GM19372 (cell line): ENCODE measurements around the gene TNFRSF12A.
"Not testable (repeated sequence)": the region's sequence is repeated elsewhere in the genome, so short reads cannot be mapped to it uniquely, and the experiment has no call there.

Source experiments
- ATAC-seq: cut with Tn5 transposase; IDR thresholded peaks from one replicate; pipeline ENCODE4 v1.9.1; 2021; ENCODE audit warnings: mild to moderate bottlenecking, low read depth, moderate library complexity; ENCODE audit not compliant: unreplicated experiment

TNFRSF12A gene

GRCh38 chr16:3045758-3046640 is 25.8 kb downstream of the TNFRSF12A start, which contains the start of gene MMP25:
TSS of gene MMP25 (plus strand) at chr16:3046561. CDS start at chr16:3046918, 357 bp downstream.
- no peak for ATAC-seq

DNA sequence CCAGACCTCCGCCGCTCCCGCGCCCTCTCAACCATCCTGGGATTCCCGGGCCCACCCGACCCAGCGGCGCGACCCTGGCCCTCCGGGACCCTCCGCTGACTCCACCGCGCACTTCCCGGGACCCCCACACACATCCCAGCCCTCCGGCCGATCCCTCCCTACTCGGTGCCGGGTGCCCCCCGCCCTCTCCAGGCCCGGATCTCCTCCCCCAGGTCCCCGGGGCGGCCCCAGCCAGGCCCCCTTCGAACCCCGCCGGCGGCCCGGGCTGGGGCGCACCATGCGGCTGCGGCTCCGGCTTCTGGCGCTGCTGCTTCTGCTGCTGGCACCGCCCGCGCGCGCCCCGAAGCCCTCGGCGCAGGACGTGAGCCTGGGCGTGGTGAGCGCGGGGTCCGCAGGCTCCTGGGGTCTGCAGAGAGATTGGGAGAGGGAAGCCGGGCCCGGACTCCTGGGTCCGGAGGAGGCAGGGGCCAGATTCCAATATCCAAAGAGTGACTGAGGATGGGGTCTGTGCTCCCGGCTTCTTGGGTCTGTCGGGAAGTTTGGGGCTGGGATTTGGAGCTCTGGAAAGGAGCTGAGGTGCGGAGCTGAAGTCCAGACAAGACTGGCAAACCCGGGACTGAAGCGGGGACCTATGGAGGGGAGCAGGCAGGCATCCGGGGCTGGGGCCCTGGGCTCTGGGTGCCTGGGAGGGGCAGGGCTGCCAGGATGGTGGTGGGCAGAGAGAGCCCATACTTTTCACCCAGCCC is 26.6 kb downstream of the TNFRSF12A start:
- ATAC-seq: no peak

GRCh38 chr16:3047387-3047720 is 27.2 kb downstream of the TNFRSF12A start:
- no peak for ATAC-seq

- ATAC-seq: no peak
Measured at GRCh38 chr16:3049921-3050481, 29.8 kb downstream of the TNFRSF12A start.

DNA sequence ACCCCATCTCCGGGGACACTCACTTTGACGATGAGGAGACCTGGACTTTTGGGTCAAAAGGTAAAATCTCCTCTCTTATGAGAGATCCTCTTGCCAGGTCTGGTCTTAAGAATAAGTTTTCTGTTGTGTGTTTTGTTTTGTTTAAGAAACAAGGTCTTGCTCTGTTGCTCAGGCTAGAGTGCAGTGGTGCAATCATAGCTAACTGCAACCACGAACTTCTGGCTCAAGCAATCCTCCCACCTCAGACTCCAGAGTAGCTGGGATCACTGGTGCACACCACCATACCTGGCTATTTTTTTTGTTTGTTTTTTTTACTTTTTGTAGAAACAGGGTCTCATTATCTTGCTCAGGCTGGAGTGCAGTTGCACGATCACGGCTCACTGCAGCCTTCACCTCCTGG is 30.3 kb downstream of the TNFRSF12A start:
- no peak for ATAC-seq

DNA sequence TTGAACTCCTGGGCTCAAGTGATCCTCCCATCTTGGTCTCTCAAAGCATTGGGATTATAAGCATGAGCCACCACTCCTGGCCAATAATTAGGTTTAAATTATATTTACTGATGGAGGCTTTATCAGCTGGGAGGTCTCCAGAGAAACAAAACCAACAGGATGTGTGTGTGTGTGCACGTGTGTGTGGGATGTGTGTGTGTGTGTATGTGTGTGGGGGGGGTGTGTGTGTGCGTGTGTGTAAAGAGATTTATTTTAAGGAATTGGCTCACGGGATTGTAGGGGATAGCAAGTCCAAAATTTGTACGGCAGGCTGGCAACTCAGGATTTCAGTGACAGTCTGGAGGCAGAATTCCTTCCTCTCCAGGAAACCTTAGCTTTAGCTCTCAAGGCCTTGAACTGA is 30.8 kb downstream of the TNFRSF12A start:
- ATAC-seq: no peak

DNA sequence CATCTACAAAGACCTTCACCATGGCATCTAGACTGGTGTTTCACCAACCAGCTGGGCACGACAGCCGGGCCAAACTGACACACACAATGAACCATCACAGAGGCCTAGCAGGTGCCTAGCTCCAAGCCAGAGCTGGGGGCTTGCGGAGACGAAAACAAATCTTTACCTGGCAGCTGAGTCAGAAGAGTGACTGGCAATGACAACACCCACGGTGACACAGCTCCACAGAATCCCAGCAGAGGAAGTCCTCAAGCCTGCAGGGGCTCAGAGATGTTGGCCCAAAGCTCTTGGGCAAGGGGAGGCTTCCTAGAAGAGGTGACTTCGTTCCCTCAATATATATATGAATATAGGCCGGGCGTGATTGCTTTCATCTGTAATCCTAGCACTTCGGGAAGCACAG is 31.3 kb downstream of the TNFRSF12A start:
- no peak for ATAC-seq

DNA sequence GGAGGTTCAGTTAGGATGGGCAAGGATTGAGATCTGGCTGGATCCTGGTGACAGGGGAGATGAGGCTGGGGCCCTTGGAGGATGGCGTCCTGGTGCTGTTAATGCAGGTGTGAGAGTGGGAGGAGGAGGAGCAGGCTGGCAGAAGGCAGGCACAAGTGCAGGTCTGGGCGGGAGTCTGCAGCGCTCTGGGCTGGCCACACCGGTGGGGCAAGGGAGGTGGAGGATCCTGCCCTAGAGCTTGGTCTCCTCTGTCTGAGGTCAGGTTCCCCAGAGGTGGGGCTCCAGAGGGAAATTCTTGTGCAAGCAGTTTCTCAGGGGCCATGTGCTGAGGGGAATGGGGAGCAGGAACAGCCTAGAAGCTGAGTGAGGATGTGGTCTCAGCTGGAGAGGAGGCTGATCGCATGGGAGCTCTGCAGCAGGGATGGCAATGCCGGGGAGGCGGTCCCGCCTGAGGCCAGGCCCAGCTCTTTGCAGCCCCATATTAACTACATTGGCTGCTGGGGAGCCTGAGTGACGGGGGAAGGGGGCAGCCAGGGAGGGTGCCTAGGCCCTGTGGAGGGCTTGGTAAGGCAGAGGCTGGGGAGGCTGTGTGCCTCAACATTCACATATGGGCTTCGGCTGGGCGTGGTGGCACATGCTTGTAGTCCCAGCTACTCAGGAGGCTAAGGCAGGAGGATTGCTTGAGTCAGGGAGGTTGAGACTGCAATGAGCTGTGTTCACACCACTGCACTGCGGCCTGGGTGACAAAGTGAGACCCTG is 32.6 kb downstream of the TNFRSF12A start:
- not testable (repeated sequence) for ATAC-seq

- not testable (repeated sequence) for ATAC-seq
Measured at GRCh38 chr16:3053330-3053710, 33.2 kb downstream of the TNFRSF12A start.

- ATAC-seq: no peak
Measured at GRCh38 chr16:3054965-3055733, 35.0 kb downstream of the TNFRSF12A start.

DNA sequence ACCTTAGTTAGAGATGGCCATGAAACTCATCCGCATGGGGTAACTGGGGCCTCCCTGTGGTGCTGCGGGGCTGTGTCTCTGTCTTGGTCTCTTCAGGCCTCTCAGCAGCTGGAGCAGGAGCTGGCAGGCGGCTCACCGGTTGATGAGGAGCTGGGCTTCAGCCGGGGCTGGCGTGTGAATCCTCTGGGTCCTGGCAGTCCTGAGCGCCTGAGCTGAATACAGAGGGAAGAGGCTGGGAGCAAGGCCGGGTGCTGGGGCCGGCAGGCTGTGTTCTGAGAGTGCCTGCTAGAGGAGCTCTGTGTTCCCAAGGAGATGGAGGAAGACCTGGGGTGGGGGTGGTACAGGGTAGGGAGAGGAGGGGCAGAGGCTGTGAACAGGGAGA is 35.6 kb downstream of the TNFRSF12A start:
- ATAC-seq: not testable (repeated sequence)

GRCh38 chr16:3056336-3057180 is 36.4 kb downstream of the TNFRSF12A start:
- ATAC-seq: no peak

DNA sequence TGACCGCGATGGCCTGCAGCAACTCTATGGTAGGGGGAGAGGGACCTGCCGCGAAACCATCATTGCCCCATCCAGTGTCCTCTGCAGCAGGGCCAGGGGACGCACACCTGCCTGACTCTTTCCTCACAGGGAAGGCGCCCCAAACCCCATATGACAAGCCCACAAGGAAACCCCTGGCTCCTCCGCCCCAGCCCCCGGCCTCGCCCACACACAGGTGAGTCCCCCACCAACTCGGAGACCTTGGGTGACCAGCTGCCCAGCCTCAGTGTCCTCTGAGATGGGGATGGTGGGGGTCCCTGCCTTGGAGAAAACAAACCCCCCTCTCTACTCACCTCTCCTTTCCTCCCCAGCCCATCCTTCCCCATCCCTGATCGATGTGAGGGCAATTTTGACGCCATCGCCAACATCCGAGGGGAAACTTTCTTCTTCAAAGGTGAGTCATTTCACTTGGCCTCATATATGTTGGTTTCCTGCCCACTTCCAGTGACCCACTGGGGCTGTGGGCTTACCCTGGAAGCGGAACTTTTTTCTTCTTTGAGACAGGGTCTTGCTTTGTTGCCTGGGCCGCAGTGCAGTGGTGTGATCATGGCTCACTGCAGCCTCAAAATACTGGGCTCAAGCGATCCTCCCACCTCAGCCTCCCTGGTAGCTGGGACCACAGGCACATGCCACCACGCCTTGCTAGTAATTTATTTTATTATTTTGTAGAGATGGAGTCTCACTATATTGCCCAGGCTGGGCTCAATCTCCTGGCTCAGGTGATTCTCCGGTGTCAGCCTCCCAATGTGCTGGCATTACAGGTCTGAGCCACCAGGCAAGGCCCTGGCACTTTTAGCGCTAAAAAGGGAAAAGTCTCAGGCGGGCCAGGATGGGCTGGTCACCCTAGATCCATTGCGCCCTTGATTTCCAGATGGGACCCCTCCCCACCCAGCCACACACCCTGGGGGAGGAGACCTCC is 37.3 kb downstream of the TNFRSF12A start:
- no peak for ATAC-seq

DNA sequence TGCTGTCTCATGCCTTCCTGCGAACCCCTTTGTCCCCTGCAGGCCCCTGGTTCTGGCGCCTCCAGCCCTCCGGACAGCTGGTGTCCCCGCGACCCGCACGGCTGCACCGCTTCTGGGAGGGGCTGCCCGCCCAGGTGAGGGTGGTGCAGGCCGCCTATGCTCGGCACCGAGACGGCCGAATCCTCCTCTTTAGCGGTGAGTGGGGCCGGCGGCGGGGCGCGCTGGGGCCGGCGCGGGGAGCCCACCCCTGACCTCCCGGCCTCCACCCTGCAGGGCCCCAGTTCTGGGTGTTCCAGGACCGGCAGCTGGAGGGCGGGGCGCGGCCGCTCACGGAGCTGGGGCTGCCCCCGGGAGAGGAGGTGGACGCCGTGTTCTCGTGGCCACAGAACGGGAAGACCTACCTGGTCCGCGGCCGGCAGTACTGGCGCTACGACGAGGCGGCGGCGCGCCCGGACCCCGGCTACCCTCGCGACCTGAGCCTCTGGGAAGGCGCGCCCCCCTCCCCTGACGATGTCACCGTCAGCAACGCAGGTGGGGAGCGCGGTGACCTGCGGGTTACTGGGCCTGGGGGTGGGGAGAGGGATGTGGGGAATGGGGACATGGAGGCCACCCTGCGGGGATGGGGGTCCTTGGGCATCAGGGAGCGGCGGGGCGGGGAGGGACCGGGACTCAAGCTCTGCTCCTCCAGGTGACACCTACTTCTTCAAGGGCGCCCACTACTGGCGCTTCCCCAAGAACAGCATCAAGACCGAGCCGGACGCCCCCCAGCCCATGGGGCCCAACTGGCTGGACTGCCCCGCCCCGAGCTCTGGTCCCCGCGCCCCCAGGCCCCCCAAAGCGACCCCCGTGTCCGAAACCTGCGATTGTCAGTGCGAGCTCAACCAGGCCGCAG is 38.2 kb downstream of the TNFRSF12A start:
- ATAC-seq: no peak

GRCh38 chr16:3059041-3059722 is 39.0 kb downstream of the TNFRSF12A start:
- ATAC-seq: peak; percentile 89

DNA sequence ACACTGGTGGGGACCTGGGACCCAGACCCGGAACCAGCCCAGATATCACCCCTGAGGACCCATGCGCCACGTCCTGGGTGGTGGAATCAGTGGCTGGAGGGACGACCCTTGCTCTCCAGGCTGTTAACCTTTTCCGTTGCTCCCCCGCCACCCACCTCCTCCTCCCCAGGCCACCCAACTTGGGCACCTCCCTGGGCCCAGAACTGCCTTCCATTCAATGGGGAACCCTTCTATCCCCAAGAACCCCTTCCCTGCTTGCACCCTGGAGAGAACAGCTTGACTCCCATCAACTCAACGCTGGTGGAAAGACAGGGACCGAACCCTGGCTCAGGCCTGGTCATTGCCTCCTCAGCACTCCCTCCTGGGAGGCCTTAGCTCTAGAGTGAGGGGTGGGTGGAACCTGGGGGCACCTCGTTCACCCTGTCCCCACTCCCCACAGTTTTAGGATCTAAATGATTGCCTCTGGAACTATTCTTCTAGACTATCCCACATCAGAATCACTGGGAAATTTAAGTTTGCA is 39.6 kb downstream of the TNFRSF12A start:
- ATAC-seq: no peak
